NCI-H1694 treated with DMSO at 0.1 percent for 48 hours (cell line): ENCODE results near the gene CXADR.
"Not testable (repeated sequence)": the region's sequence is repeated elsewhere in the genome, so short reads cannot be mapped to it uniquely, and the experiment has no call there.

ENCODE experiments used
- DNase-seq: peaks from one replicate; lab custom pipeline; 2025; lab: John Stamatoyannopoulos, UW

The CXADR gene

GRCh38 chr21:17512253-17513213 is at the start of gene CXADR:
Gene CXADR (plus strand): TSS chr21:17513043. CDS start chr21:17513130, 87 bp downstream.
- DNase-seq = peak; percentile 89

- no peak for DNase-seq
Observed at GRCh38 chr21:17466166-17466565, 46.7 kb upstream of the CXADR start.

- DNase-seq = no peak
Observed at GRCh38 chr21:17467392-17467791, 45.5 kb upstream of the CXADR start.

- DNase-seq = no peak
Observed at GRCh38 chr21:17467829-17468228, 45.0 kb upstream of the CXADR start.

GRCh38 chr21:17468698-17469097 is 44.1 kb upstream of the CXADR start:
- DNase-seq = no peak

- no peak for DNase-seq
Observed at GRCh38 chr21:17469727-17470126, 43.1 kb upstream of the CXADR start.

- no peak for DNase-seq
Observed at GRCh38 chr21:17472182-17472581, 40.7 kb upstream of the CXADR start.

- DNase-seq = no peak
Observed at GRCh38 chr21:17472592-17473271, 40.1 kb upstream of the CXADR start.

- no peak for DNase-seq
Observed at GRCh38 chr21:17476006-17476405, 36.8 kb upstream of the CXADR start.

- not testable (repeated sequence) for DNase-seq
Observed at GRCh38 chr21:17478156-17478555, 34.7 kb upstream of the CXADR start.

- no peak for DNase-seq
Observed at GRCh38 chr21:17479606-17480005, 33.2 kb upstream of the CXADR start.

- no peak for DNase-seq
Observed at GRCh38 chr21:17482928-17483327, 29.9 kb upstream of the CXADR start.

GRCh38 chr21:17488620-17489019 is 24.2 kb upstream of the CXADR start:
- DNase-seq = no peak

- DNase-seq = not testable (repeated sequence)
Observed at GRCh38 chr21:17489565-17489964, 23.3 kb upstream of the CXADR start.

- DNase-seq = no peak
Observed at GRCh38 chr21:17491716-17492414, 21.0 kb upstream of the CXADR start.

- DNase-seq = no peak
Observed at GRCh38 chr21:17492415-17493168, 20.3 kb upstream of the CXADR start.

- no peak for DNase-seq
Observed at GRCh38 chr21:17494051-17494450, 18.8 kb upstream of the CXADR start.

- DNase-seq = peak; percentile 23
Observed at GRCh38 chr21:17495680-17496079, 17.2 kb upstream of the CXADR start.

- no peak for DNase-seq
Observed at GRCh38 chr21:17497316-17497715, 15.5 kb upstream of the CXADR start.

- DNase-seq = no peak
Observed at GRCh38 chr21:17498586-17498985, 14.3 kb upstream of the CXADR start.

GRCh38 chr21:17501107-17502006 is 11.5 kb upstream of the CXADR start:
- no peak for DNase-seq
